ES-I3 (cell line): Measurements from ENCODE around the gene GALNT9.

Experiments used
- H3K36me3 ChIP-seq: 2 replicates; pipeline ENCODE4 v1.6.1; 2013; ENCODE audit warnings: mild to moderate bottlenecking, low read length, control low read depth, moderate library complexity; ENCODE audit not compliant: insufficient read depth
- H3K4me1 ChIP-seq: 2 replicates; pipeline ENCODE4 v1.6.1; 2013; ENCODE audit warnings: mild to moderate bottlenecking, control low read depth, low read length; ENCODE audit not compliant: insufficient read depth
- H3K9ac ChIP-seq: 2 replicates; pipeline ENCODE4 v1.6.1; 2013; ENCODE audit warnings: low read depth, mild to moderate bottlenecking, low read length, moderate library complexity
- H3K9me3 ChIP-seq: 2 replicates; pipeline ENCODE4 v1.6.1; 2013; ENCODE audit warnings: mild to moderate bottlenecking, low read length, moderate library complexity; ENCODE audit not compliant: control insufficient read depth, insufficient read depth

GALNT9 gene

DNA sequence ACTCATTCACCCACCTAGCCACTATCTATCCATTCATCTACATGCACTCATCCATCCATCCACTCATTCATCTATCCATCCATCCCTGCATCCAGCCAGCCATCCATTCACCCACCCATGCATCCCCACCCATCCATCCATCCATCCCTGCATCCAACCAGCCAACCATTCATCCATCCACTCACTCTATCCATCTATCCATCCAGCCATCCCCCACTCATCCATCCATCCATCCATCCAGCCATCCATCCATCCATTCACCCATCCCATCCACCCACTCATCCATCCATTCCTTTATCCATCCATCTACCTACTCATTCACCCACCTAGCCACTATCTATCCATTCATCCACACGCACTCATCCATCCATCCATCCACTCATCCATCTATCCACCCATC is 112.0 kb downstream of the GALNT9 start:
- Histone ChIP-seq H3K4me1 (no peaks in the 10 kb centered on the region), H3K36me3 (no peaks in the 10 kb centered on the region), H3K9me3 (no peaks in the 10 kb centered on the region), H3K9ac (no peak overlapping the region)

DNA sequence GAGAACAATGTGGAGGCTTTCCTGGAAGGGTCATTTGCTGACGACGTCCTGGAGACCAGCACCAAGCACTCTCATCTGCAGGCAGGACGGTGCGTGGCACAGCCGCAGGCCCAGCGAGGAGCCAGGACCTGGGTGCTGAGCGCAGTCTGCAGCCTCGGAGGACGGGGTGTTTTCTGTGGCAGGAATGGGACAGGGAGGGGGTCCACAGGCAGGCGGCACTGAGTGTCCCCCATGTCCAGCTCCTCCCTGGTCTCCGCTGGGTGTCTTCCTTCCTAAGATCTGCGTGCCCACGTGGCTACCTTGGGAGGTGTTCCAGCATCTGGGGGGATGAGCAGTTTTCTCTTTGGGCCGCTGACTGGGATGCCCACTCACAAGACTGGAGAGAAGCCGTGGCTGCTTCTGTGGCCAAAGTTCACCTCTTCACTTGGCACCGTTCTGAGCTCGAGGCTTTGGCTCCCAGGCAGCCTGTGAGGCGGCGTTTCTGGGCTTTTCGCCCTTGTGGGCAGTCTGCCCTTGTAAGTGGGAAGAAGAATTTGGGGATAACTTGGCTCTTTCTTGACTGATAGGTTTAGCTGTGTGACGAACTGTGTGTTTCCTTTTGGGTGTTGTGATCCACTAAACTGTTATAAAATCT is 112.9 kb downstream of the GALNT9 start:
- Histone ChIP-seq H3K9me3 (no peaks in the 10 kb centered on the region), H3K9ac (no peak overlapping the region), H3K36me3 (no peaks in the 10 kb centered on the region), H3K4me1 (no peaks in the 10 kb centered on the region)

DNA sequence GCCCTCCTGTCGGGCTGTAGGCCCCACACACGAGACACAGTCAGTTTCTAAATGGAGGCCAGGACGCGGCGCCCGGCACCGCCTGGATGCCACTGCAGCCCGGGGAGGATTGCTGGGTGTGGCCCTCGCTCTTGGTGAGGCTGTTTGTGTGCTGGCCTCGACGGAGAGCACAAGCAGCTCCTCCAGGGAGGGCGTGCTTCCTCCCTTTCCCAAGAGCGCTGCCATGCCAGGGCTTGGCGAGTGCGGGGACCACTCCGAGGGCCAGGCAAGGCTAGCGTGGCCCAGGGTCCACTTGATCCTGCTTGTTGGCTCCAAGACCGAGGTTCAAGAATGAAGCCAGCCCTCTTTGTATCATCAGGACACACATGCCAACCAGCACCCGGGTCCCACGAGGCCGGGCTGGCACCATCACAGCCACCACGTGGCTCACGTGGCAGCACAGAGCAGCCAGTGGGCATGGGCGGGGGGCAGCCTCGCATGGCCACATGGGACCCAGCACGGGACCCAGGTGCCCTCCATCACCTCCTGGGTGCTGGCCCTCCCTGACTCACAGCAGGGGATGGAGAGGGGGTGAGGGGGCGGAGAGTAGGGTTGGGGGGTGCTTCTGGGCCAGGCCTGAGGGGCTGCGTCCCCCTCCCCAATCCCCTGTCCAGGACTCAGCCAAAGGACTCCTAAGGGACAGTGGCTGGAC is 113.9 kb downstream of the GALNT9 start:
- no peaks in the 10 kb centered on the region for H3K36me3 ChIP-seq
- H3K9me3 ChIP-seq: no peaks in the 10 kb centered on the region
- H3K9ac ChIP-seq: no peak overlapping the region
- no peaks in the 10 kb centered on the region for H3K4me1 ChIP-seq

DNA sequence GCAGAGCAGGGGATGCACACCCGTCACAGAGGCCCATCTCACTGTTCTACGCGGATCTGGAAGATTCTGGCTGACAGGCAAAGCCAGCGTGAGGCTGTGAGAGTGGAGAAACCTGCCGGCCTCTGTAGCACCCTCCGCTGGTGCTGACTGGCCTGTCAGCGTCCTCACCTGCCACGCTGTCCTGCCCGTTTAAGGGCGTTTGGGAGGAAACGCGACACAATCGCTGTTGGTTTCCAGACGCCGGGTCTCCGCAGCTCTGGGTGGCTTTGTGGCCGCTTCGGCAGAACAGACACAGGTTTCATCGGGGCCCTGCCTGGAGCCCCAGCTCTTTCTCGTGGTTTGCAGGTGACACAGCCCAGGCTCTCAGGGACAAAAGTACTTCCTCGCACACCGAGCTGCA is 114.5 kb downstream of the GALNT9 start:
- no peak overlapping the region for H3K9ac ChIP-seq
- H3K4me1 ChIP-seq: no peaks in the 10 kb centered on the region
- H3K9me3 ChIP-seq: no peaks in the 10 kb centered on the region
- no peaks in the 10 kb centered on the region for H3K36me3 ChIP-seq

DNA sequence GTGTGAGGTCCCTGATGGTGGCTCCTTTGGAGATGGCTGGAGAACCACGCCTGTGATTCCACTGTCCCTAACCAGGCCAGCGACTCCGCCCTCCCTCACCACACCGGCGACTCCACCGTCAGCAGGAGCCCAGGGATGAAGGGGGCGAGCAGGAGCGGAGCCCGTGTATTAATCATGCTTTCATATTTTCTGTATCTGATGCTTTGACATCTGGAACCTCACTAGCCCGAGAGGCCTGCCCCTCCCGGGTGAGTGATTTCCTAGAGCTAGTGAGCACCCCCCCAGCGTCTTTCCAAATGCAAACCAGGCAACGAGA is 115.3 kb downstream of the GALNT9 start:
- H3K9ac ChIP-seq: no peak overlapping the region
- H3K9me3 ChIP-seq: no peaks in the 10 kb centered on the region
- H3K36me3 ChIP-seq: no peaks in the 10 kb centered on the region
- no peaks in the 10 kb centered on the region for H3K4me1 ChIP-seq

DNA sequence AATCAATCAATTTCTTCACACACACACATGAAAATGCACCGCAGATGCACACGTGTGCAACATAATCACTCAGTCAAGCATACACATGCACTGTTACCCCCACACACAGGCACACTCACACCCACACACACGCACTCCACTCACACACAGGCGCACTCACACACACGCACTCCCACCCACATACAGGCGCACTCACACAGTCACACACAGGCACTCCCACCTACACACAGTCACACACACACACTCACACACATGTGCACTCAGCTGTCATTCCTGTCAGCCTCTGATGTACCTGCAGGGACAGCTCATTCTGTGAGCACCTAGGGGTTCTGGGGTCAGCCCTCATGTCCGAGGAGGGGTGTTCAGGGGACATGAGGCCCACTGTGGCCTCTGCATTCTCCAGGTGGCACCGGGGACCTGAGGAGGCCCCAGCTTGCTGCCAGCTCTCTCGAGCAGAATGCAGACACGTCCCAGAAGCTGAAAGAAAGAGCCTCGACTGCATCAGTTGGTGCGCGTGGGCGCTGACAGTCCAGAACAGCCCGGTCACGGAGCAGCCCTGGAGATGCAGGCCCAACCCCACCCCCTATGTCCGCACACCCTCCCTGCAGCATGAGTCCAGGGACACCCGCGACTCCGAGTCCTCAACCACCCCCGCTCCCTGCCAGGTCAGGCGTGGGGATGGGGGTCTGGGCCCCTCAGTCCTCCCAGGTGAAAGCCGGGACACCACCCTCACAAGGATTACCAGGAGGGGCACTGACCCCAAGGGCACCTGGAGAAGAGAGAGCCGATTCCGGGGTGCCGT is 115.8 kb downstream of the GALNT9 start:
- no peaks in the 10 kb centered on the region for H3K4me1 ChIP-seq
- no peaks in the 10 kb centered on the region for H3K9me3 ChIP-seq
- H3K36me3 ChIP-seq: no peaks in the 10 kb centered on the region
- no peak overlapping the region for H3K9ac ChIP-seq

DNA sequence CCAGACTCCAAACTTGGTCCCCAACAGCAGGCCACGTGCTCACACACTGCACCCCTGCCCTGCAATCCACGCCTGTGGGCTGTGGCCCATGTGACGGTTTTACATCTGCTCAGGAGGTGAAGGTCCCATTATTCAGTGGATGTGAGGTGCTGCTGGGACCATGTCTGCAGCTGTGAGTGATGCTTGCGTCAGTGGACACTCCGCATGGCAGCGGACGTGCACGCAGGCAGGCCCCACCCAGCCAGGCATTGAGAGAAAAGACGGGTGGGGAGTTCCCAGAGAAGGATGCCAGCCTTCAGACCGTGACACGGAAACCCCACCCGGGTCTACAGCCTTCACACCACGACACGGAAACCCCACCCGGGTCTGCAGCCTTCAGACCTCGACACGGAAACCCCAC is 117.6 kb downstream of the GALNT9 start:
- Histone ChIP-seq H3K9ac (no peak overlapping the region), H3K4me1 (no peaks in the 10 kb centered on the region)

DNA sequence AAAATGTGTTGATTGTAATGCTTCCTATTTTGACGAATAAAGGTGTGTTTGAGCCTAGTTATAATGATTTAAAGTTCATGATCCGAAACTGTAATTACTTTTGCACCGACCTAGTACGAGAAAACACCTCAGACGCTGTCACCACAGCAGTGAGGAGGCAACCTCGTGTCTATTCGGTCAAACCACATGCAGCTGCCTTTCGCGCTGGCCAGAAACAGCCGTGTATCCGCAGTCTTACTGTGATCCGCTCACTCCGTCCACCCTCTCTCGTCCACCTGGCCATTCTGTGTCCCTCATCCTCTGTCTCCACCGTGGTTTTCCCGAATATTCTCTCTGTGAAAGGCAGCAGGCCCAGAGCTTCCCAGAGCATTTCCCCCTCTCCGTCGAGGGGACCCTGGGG is 118.1 kb downstream of the GALNT9 start:
- Histone ChIP-seq H3K36me3 (no peaks in the 10 kb centered on the region), H3K4me1 (no peaks in the 10 kb centered on the region), H3K9ac (no peak overlapping the region), H3K9me3 (no peaks in the 10 kb centered on the region)

More for the DNA sequence above, 117.6 kb downstream of the GALNT9 start:
- Histone ChIP-seq H3K36me3 (no peaks in the 10 kb centered on the region), H3K9me3 (no peaks in the 10 kb centered on the region)

DNA sequence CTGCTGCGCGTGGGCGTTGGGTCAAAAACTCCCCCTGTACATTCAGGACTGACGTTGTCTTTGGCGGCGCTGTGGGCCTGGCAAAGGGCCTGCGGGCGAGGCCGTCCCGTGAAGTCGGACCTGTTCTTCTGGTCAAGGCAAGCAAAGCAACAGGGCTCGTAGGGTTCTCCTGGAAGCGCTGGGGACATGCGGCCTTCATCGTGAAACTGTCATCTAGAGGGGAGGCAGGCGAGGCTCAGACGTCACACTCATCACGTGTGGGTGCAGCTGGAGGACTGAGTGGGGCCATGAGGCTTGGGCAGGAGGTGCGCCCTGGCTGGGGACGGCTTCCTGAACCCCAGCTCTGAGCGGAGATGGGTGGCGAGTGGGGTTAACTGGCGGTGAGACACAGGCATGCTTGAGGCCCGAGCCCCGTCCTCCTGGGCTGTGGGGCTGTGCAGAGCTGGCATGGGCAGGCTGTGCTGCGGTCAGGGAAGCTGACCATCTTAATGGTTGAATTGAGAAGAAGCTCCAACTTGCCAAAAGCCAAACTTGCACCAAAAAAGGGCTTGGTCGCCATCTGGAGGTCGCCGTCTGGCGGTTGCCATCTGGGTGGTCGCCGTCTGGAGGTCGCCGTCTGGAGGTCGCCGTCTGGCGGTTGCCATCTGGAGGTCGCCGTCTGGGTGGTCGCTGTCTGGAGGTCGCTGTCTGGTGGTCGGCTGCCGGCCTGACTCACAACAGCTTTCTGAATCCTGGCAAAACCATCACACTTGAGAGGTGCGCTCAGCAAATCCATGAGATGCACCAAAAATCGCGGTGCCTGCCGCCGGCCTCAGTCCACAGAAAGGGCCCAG is 119.0 kb downstream of the GALNT9 start:
- Histone ChIP-seq H3K9me3 (no peaks in the 10 kb centered on the region), H3K4me1 (peaks cover 4% of the 10 kb centered on the region; the same call in 1 of the 2 replicates), H3K36me3 (no peaks in the 10 kb centered on the region), H3K9ac (no peak overlapping the region)

DNA sequence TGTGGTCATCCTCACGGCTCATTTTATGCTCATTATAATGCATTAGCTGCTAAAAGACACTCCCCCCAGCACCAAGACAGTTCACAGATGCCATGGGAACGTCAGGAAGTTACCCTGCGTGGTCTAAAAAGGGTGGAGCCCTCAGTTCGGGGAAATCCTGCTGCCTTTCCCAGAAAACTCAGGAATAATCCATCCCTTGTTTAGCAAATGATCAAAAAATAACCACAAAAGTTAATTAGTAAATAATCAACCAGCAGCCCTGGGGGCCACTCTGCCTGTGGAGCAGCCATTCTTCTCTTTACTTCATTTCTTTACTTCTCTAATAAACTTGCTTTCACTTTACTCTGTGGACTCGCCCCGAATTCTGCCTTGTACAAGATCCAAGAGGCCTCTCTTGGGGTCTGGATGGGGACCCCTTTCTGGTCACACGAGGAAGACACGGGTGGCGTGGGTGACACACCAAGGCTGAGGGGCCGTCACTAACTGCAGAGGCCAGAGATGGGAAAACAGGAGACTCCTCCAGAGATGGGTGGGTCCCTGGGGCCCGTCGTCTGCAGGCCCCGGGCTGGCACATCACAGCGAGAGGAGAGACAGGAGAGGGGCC is 119.7 kb downstream of the GALNT9 start:
- H3K9me3 ChIP-seq: no peaks in the 10 kb centered on the region
- no peak overlapping the region for H3K9ac ChIP-seq
- H3K36me3 ChIP-seq: no peaks in the 10 kb centered on the region
- H3K4me1 ChIP-seq: peaks cover 7% of the 10 kb centered on the region; the same call in 1 of the 2 replicates

DNA sequence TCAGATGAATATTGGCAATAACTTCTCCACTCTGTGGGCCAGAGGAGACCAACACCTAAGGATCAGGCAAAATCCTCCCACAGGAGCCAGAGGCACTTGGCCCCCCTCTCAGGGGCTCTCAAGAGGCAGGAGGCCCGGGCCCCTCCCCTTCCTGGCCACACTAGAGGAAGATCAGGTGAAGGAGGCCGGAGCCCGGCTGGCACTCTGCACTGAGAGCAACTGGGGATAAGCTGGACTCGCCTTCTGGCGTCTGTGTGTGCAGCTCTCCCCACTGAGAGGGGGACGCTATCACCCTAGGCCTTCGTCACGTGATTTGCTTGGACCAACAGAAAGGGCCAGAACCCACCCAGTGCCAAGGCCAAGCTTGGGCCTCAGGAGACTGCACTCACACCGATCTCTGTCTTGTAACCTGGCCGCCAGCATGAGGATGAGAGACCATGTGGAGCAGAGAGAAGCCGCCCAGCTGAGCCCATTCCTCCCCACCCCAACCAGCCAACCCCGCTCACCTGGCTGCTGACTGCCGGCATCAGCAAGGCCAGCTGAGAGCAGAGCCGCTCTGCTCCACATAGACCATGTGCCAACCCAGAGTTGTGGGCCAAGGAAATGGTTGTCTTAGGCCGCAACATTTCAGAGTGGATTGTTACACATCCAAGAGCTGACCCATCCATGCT is 121.1 kb downstream of the GALNT9 start:
- Histone ChIP-seq H3K36me3 (no peaks in the 10 kb centered on the region), H3K9ac (no peak overlapping the region), H3K9me3 (no peaks in the 10 kb centered on the region), H3K4me1 (peaks cover 7% of the 10 kb centered on the region; the same call in 1 of the 2 replicates)

DNA sequence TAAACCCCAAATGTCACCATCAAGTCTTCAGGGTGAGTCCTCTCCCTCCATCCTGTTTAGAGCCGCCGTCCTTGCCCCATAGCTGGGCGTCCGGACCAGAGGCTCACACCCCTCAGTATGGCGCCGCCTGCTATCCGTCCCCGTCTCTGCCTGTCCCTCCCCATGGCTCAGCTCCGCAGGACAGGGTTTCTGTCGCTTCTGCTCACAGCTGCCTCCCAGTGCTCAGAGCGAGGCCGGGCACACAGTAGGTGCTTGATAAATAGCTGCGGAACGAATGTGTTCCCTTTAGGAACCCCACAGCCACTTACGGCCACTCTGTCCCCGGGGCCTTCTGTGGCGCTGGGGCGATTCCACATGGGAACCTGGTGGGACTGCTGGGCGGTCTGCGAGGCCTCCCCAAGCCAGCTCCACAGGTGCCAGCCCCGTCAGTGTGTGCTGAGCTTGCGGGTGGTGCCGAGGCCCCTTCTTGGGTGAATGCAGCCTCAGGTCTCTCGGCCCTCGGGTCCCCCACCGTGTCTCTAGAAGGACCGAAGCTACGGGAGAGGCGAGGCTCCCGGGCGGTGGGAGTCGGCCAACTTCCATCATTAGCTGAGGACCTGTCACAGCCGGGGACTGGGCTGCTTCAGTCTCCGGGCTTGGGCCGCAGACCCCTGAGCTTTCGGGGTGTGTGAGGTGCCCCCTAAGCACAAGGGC is 122.2 kb downstream of the GALNT9 start:
- H3K4me1 ChIP-seq: peaks cover 7% of the 10 kb centered on the region; the same call in 1 of the 2 replicates
- H3K36me3 ChIP-seq: no peaks in the 10 kb centered on the region; the same call in 1 of the 2 replicates
- H3K9ac ChIP-seq: no peak overlapping the region
- H3K9me3 ChIP-seq: no peaks in the 10 kb centered on the region

DNA sequence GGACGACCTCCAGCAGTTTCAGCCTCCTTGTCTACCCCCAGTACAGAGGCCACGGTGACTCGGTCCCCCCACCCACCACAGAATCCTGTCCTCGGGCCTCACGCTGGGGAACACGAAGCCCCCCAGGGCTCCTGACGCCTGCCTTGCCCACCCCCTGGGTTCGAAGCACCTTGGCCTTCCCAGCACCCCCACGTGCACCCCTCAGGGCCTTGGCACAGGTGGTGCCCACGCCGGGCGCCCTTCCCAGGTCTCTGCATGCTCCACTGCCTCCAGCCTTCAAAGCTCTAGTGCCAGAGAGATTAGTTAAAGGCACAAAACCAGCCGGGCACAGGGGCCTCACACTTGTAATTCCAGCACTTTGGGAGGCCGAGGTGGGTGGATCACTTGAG is 123.3 kb downstream of the GALNT9 start:
- H3K9ac ChIP-seq: no peak overlapping the region
- H3K9me3 ChIP-seq: no peaks in the 10 kb centered on the region
- H3K4me1 ChIP-seq: peaks cover 7% of the 10 kb centered on the region; the same call in 1 of the 2 replicates
- H3K36me3 ChIP-seq: no peaks in the 10 kb centered on the region; the same call in 1 of the 2 replicates
